DND-41 (cell line): ENCODE measurements around the gene SLC39A10.

Experiments
- ATAC-seq: fragments of 200-7000 bp; cut with Tn5 transposase; 3 replicates; pipeline ENCODE4 v1.9.1; 2021; ENCODE audit warnings: low read depth; ENCODE audit not compliant: insufficient read depth
- DNase-seq: peaks from one replicate; pipeline ENCODE4 v3.0.0-alpha.2; 2020
- H2AFZ ChIP-seq: 2 replicates; pipeline ENCODE4 v1.6.0; 2012; ENCODE audit warnings: low read depth, low read length
- H3K27ac ChIP-seq: 2 replicates; pipeline ENCODE4 v1.5.1; 2012; ENCODE audit warnings: low read length, inconsistent platforms
- H3K27me3 ChIP-seq: fragments of 200-600 bp; sonication (generic); 2 replicates; pipeline ENCODE4 v1.6.0; 2012; ENCODE audit warnings: low read length, mild to moderate bottlenecking, inconsistent platforms; ENCODE audit not compliant: insufficient read depth, poor library complexity
- H3K36me3 ChIP-seq: 2 replicates; pipeline ENCODE4 v1.5.1; 2012; ENCODE audit warnings: low read length, inconsistent platforms; ENCODE audit not compliant: insufficient read depth
- H3K4me1 ChIP-seq: 2 replicates; pipeline ENCODE4 v1.5.1; 2012; ENCODE audit warnings: mild to moderate bottlenecking, low read length; ENCODE audit not compliant: insufficient read depth
- H3K4me2 ChIP-seq: 2 replicates; pipeline ENCODE4 v1.6.0; 2012; ENCODE audit warnings: mild to moderate bottlenecking, moderate library complexity, low read length, inconsistent platforms; ENCODE audit not compliant: insufficient read depth
- H3K4me3 ChIP-seq, 2 experiments: fragments of 200-600 bp in 1 of 2; shearing (Covaris generic) in 1 of 2; 2 replicates each; pipeline ENCODE4 v1.5.1; 2012 to 2016; ENCODE audit warnings: inconsistent platforms in 2 of 2, low read length in 2 of 2, mild to moderate bottlenecking in 2 of 2, low read depth in 1 of 2, moderate library complexity in 1 of 2
- H3K79me2 ChIP-seq: 2 replicates; pipeline ENCODE4 v1.6.0; 2012; ENCODE audit warnings: low read length, inconsistent platforms; ENCODE audit not compliant: insufficient read depth
- H3K9ac ChIP-seq: 2 replicates; pipeline ENCODE4 v1.6.0; 2012; ENCODE audit warnings: low read depth, mild to moderate bottlenecking, inconsistent platforms, low read length, moderate library complexity
- H3K9me3 ChIP-seq: 2 replicates; pipeline ENCODE4 v1.5.1; 2012; ENCODE audit warnings: low read length, moderate library complexity, mild to moderate bottlenecking, inconsistent platforms; ENCODE audit not compliant: insufficient read depth, severe bottlenecking
- H4K20me1 ChIP-seq: 2 replicates; pipeline ENCODE4 v1.6.0; 2012; ENCODE audit warnings: low read length; ENCODE audit not compliant: insufficient read depth
- CTCF ChIP-seq: IDR thresholded peaks from 2 replicates; pipeline ENCODE4 v1.5.1; 2012; ENCODE audit warnings: borderline replicate concordance, low read length, moderate library complexity, mild to moderate bottlenecking; ENCODE audit not compliant: poor library complexity, severe bottlenecking; ENCODE audit errors: extremely low read depth
- EZH2 ChIP-seq: IDR thresholded peaks from 3 replicates; pipeline ENCODE4 v1.6.1; 2012; ENCODE audit warnings: borderline replicate concordance, low read depth, mild to moderate bottlenecking, moderate library complexity, low read length, inconsistent platforms; ENCODE audit not compliant: severe bottlenecking

SLC39A10 gene

GRCh38 chr2:195652911-195653310, 4.1 kb upstream of the SLC39A10 start:
- Histone ChIP-seq H3K79me2 (peaks cover 21% of the 10 kb centered on the region), H3K36me3 (peaks cover 7% of the 10 kb centered on the region; the same call in 1 of the 2 replicates), H3K27me3 (no peaks in the 10 kb centered on the region), H4K20me1 (no peaks in the 10 kb centered on the region), H3K4me3 (no peak overlapping the region), H3K4me1 (peaks cover 21% of the 10 kb centered on the region), H3K4me2 (no peak overlapping the region), H3K27ac (no peak overlapping the region), H2AFZ (no peak overlapping the region), H3K9ac (no peak overlapping the region), H3K9me3 (no peaks in the 10 kb centered on the region)
- DNase-seq (no peak), ATAC-seq (no peak)
- TF ChIP-seq CTCF (no peak), EZH2 (no peak)

- no peak for TF ChIP-seq EZH2
- no peak for TF ChIP-seq CTCF
- Histone ChIP-seq H3K4me3 (peak overlapping the region; percentile 6 to 60; a peak in 3 of 4 replicates), H3K27ac (peak overlapping the region; percentile 96), H2AFZ (peak overlapping the region; percentile 68), H4K20me1 (no peaks in the 10 kb centered on the region), H3K27me3 (no peaks in the 10 kb centered on the region), H3K9ac (peak overlapping the region; percentile 100), H3K36me3 (peaks cover 25% of the 10 kb centered on the region), H3K4me1 (peaks cover 41% of the 10 kb centered on the region), H3K9me3 (no peaks in the 10 kb centered on the region), H3K4me2 (peak overlapping the region; percentile 62), H3K79me2 (peaks cover 55% of the 10 kb centered on the region)
- ATAC-seq = no peak; the same call in 2 of the 3 replicates
- DNase-seq = no peak
Observed at GRCh38 chr2:195656161-195656858, 716 bp upstream of the SLC39A10 start.

GRCh38 chr2:195657634-195658540, 861 bp downstream of the SLC39A10 start:
- ATAC-seq (peak; percentile 59), DNase-seq (peak; percentile 88)
- no peaks in the 10 kb centered on the region for H4K20me1 ChIP-seq
- TF ChIP-seq EZH2 = no peak
- TF ChIP-seq CTCF = no peak
- no peaks in the 10 kb centered on the region for H3K27me3 ChIP-seq
- H3K36me3 ChIP-seq = peaks cover 27% of the 10 kb centered on the region
- 0 out of 2 replicates have a peak overlapping the region, but pooled peaks have one; percentile 3 for H2AFZ ChIP-seq
- H3K79me2 ChIP-seq = peaks cover 71% of the 10 kb centered on the region
- H3K4me3 ChIP-seq = peak overlapping the region; percentile 60 to 90
- H3K4me1 ChIP-seq = peaks cover 55% of the 10 kb centered on the region
- peak overlapping the region; percentile 62 for H3K4me2 ChIP-seq
- peak overlapping the region; percentile 96 for H3K27ac ChIP-seq
- H3K9ac ChIP-seq = peak overlapping the region; percentile 100
- no peaks in the 10 kb centered on the region for H3K9me3 ChIP-seq
